Kidney (tissue), 14 donors: ENCODE results near the gene SLC6A19. TPM values are rescaled to one million over a fixed set of nuclear protein-coding genes. Genes with fewer than 3 reads are reported as not detected.
A peak's percentile ranks its signal among the peaks of the same experiment; 100 is the strongest.

Experiments
- DNase-seq, 5 donors: peaks; one replicate each; pipeline ENCODE4 v3.0.0-alpha.2; 2013 to 2020
- FAIRE-seq: peaks from 2 replicates; lab custom pipeline; 2012; peaks lifted over from hg19 to GRCh38; lab: Jason Lieb, UNC
- H3K27ac ChIP-seq, 2 donors: one replicate each; pipeline ENCODE4 v1.7.0; 2013; ENCODE audit warnings: low read depth in 2 of 2, low read length in 2 of 2, inconsistent platforms in 1 of 2
- H3K27me3 ChIP-seq: one replicate; pipeline ENCODE4 v1.7.1; 2013; ENCODE audit warnings: low read length, inconsistent platforms; ENCODE audit not compliant: control insufficient read depth, insufficient read depth
- H3K36me3 ChIP-seq, 3 donors: one replicate each; pipeline versions ENCODE4 v1.7.0 to v1.7.1; 2013; ENCODE audit warnings: low read length in 3 of 3, control low read depth in 1 of 3, inconsistent platforms in 1 of 3; ENCODE audit not compliant: insufficient read depth in 3 of 3, control insufficient read depth in 2 of 3
- H3K4me1 ChIP-seq, 3 donors: one replicate each; pipeline versions ENCODE4 v1.7.0 to v1.7.1; 2013; ENCODE audit warnings: low read length in 3 of 3, inconsistent platforms in 1 of 3, low read depth in 1 of 3; ENCODE audit not compliant: control insufficient read depth in 2 of 3, insufficient read depth in 2 of 3
- H3K4me3 ChIP-seq, 3 donors: one replicate each; pipeline versions ENCODE4 v1.7.0 to v1.8.1; 2013; ENCODE audit warnings: low read length in 3 of 3, control low read depth in 1 of 3, inconsistent platforms in 1 of 3
- H3K9ac ChIP-seq, 3 donors: one replicate each; pipeline versions ENCODE4 v1.7.0 to v1.7.1; 2013; ENCODE audit warnings: low read length in 3 of 3, control low read depth in 1 of 3, inconsistent platforms in 1 of 3
- H3K9me3 ChIP-seq, 3 donors: one replicate each; pipeline versions ENCODE4 v1.7.0 to v1.7.1; 2013; ENCODE audit warnings: low read length in 3 of 3, control low read depth in 1 of 3, inconsistent platforms in 1 of 3; ENCODE audit not compliant: control insufficient read depth in 2 of 3, insufficient read depth in 1 of 3
- CTCF ChIP-seq: IDR thresholded peaks from 3 replicates; pipeline ENCODE4 v1.5.1; 2012; ENCODE audit warnings: mild to moderate bottlenecking, moderate library complexity, borderline replicate concordance; ENCODE audit not compliant: insufficient read depth; ENCODE audit errors: extremely low read depth
- intact Hi-C: fragments of 100-400 bp; cut with DNase I; formaldehyde crosslinking; loops from one replicate; pipeline ENCODE4 v1.11.1; 2022
- polyA plus RNA-seq: library from polyadenylated mRNA; stranded (reverse); fragments of 350-450 nt; fragmentation: Illumina TruSeq; extraction: RNeasy Lipid Tissue Mini Kit (QIAGEN cat#74804); gene quantifications from one replicate; pipeline ENCODE4 v1.2.3, GENCODE V29; 2014; ENCODE audit warnings: low read depth, low replicate concordance; ENCODE audit not compliant: insufficient read depth
- total RNA-seq: library from RNA; stranded (reverse); fragmentation: NEBNext Ultra II Directional; extraction: Animal tissue kit (Norgen Biotek cat#: 25700); gene quantifications from one replicate; pipeline ENCODE4 v1.2.1, GENCODE V29; 2021
- donor health status: control.
- donor health status: control.
- donor health status: control.
- donor health status: control.
- donor health status: control.
- donor health status: DM: yes; HTN: yes; CAD: no.
- donor health status: Normal renal cell carcinoma (clear cell type).

SLC6A19 gene
- total and polyA plus RNA-seq, 2 donors from 2014 or later = 2.2 to 69.3 TPM

- Histone ChIP-seq H3K4me3 (no peak overlapping the region), H3K27ac (no peak overlapping the region), H3K9me3 (no peaks in the 10 kb centered on the region), H3K9ac (no peak overlapping the region), H3K36me3 (no peaks in the 10 kb centered on the region), H3K27me3 (no peaks in the 10 kb centered on the region), H3K4me1 (peaks cover 0 to 8% (median 6%) of the 10 kb centered on the region in 3 donors)
- FAIRE-seq = no peak
- no peak for DNase-seq
- no peak for TF ChIP-seq CTCF
- intact Hi-C loops = no loop called here
Measured at GRCh38 chr5:1167361-1167727, 34.1 kb upstream of the SLC6A19 start.

- Histone ChIP-seq H3K27me3 (no peaks in the 10 kb centered on the region), H3K4me3 (peak overlapping the region in 1 of 3 donors; percentile 26), H3K4me1 (peaks cover 0 to 8% (median 6%) of the 10 kb centered on the region in 3 donors), H3K9ac (no peak overlapping the region), H3K9me3 (no peaks in the 10 kb centered on the region), H3K27ac (no peak overlapping the region), H3K36me3 (no peaks in the 10 kb centered on the region)
- FAIRE-seq (no peak), DNase-seq (peak in 4 of 5 donors; percentile 83 to 91 (median 86))
- intact Hi-C loops = no loop called here
- TF ChIP-seq CTCF = peak; percentile 84
Measured at GRCh38 chr5:1167728-1168709, 33.4 kb upstream of the SLC6A19 start.

- TF ChIP-seq CTCF = no peak
- no peaks in the 10 kb centered on the region for H3K9me3 ChIP-seq
- no peak overlapping the region for H3K9ac ChIP-seq
- FAIRE-seq (no peak), DNase-seq (no peak)
- H3K27me3 ChIP-seq = no peaks in the 10 kb centered on the region
- peaks cover 0 to 8% (median 6%) of the 10 kb centered on the region in 3 donors for H3K4me1 ChIP-seq
- no peaks in the 10 kb centered on the region for H3K36me3 ChIP-seq
- intact Hi-C loops = no loop called here
- H3K27ac ChIP-seq = no peak overlapping the region
- H3K4me3 ChIP-seq = no peak overlapping the region
Measured at GRCh38 chr5:1168796-1169195, 32.6 kb upstream of the SLC6A19 start.
